Heart left ventricle (tissue), 16 donors: ENCODE measurements around the gene PPP1R3D. TPM values are rescaled to one million over a fixed set of nuclear protein-coding genes. Genes with fewer than 3 reads are reported as not detected.

Source experiments
- ATAC-seq, 4 donors: fragments of 200-7000 bp; cut with Tn5 transposase; one replicate each; pipeline ENCODE4 v1.9.1; 2020 to 2022; ENCODE audit warnings: moderate library complexity in 4 of 4, mild to moderate bottlenecking in 3 of 4, moderate number of reproducible peaks in 1 of 4
- DNase-seq, 5 donors: peaks; one replicate each; pipeline ENCODE4 v3.0.0-alpha.2; 2020
- H3K27ac ChIP-seq, 12 donors: fragments of 200-600 bp; sonication (generic) in 4 of 12; one replicate each; pipeline versions ENCODE4 v1.5.0 to v1.8.0; 2016 to 2022; ENCODE audit warnings: mild to moderate bottlenecking in 2 of 12
- H3K27me3 ChIP-seq, 9 donors: fragments of 200-600 bp; sonication (generic) in 2 of 9; one replicate each; pipeline versions ENCODE4 v1.5.1 to v1.8.0; 2016 to 2022; ENCODE audit warnings: mild to moderate bottlenecking in 3 of 9
- H3K36me3 ChIP-seq, 9 donors: fragments of 200-600 bp; sonication (generic) in 2 of 9; one replicate each; pipeline versions ENCODE4 v1.5.0 to v1.8.0; 2018 to 2022; ENCODE audit warnings: mild to moderate bottlenecking in 2 of 9
- H3K4me1 ChIP-seq, 12 donors: fragments of 200-600 bp; sonication (generic) in 4 of 12; one replicate each; pipeline versions ENCODE4 v1.5.0 to v1.8.0; 2016 to 2022; ENCODE audit warnings: mild to moderate bottlenecking in 3 of 12
- H3K4me3 ChIP-seq, 12 donors: fragments of 200-600 bp; sonication (generic) in 4 of 12; one replicate each; pipeline versions ENCODE4 v1.5.0 to v1.8.0; 2017 to 2022; ENCODE audit warnings: mild to moderate bottlenecking in 9 of 12, moderate library complexity in 4 of 12
- H3K9me3 ChIP-seq, 12 donors: fragments of 200-600 bp; sonication (generic) in 4 of 12; one replicate each; pipeline versions ENCODE4 v1.5.0 to v1.8.0; 2016 to 2022; ENCODE audit warnings: mild to moderate bottlenecking in 1 of 12
- POLR2A ChIP-seq, 2 donors: fragments of 450-650 bp; IDR thresholded peaks; one replicate each; pipeline ENCODE4 v1.6.1; 2017; ENCODE audit warnings: antibody characterized with exemption in 2 of 2, mild to moderate bottlenecking in 2 of 2, moderate library complexity in 2 of 2
- WGBS, 4 donors: extraction: QIAGEN DNeasy Blood & Tissue Kit in 2 of 4; methylation state at CpG; one replicate each; pipeline versions ENCODE4 v1.1.5 to v1.1.7; 2013 to 2018; 5-methylcytosine and 5-hydroxymethylcytosine counted together
- intact Hi-C, 10 donors: fragments of 100-400 bp; cut with DNase I; formaldehyde crosslinking; loops; one replicate each; pipeline versions ENCODE4 v1.11.1 to v1.14.2; 2022
- polyA plus RNA-seq, 2 donors: library from polyadenylated mRNA; stranded (reverse); fragments of 200-250 nt; gene quantifications; one replicate each; pipeline ENCODE4 v1.2.3, GENCODE V29; 2013
- total RNA-seq, 9 donors: library from RNA; depleted of rRNA in 2 of 9; stranded (reverse); fragments of >200 nt in 2 of 9; fragmentation: NEBNext Ultra II Directional in 3 of 9; extraction: Animal tissue kit (Norgen Biotek cat#: 25700) in 3 of 9; gene quantifications; one replicate each; pipeline versions ENCODE4 v1.1.0 to v1.2.4, GENCODE V29; 2016 to 2023
- TF ChIP-seq, protein P1 (sequence below), 12 donors: fragments of 200-600 bp; sonication (generic) in 4 of 12; IDR thresholded peaks; one replicate each; pipeline versions ENCODE4 v1.5.0 to v1.8.0; 2018 to 2022; ENCODE audit warnings: antibody characterized with exemption in 12 of 12, mild to moderate bottlenecking in 5 of 12
- donor health status: ischemic (EF 13 %, LVEDD 7.1; RV severe dilation, severe dysfunction).
- donor health status: healthy with polysubstance abuse.
- donor health status: DM: no; HTN: yes; CAD: no.
- donor health status: DM: no; HTN: no; CAD: no.
- donor health status: ischemic (EF 25% LVEDD 6.9; RV normal size, moderate dysfunction).
- donor health status: ischemic (EF 25% LVEDD 5.7; RV mildly dilated, moderate dysfunction).
- donor health status: healthy.
- donor health status: DM: yes; HTN: yes; CAD: no.
- donor health status: ischemic (EF 35%, LVEDD 5.7; RV mildly dilated, moderate dysfunction).
- donor health status: nonischemic (EF 11% LVEDD 7.7; RV severe dilation, severe dysfunction).
- donor health status: DM: yes; HTN: yes; CAD: no.
- donor health status: PGD.
- donor health status: ischemic (EF 29% LVEDD 5.4; RV normal size, mild dysfunction).
- donor health status: nonischemic (EF 23%, LVEDD 6.1; RV moderate dilation, normal function).

The PPP1R3D gene
- total and polyA plus RNA-seq, 11 donors: 5.6 to 14.7 (median 12.5) TPM

- Histone ChIP-seq H3K27me3 (no peaks in the 10 kb centered on the region), H3K4me3 (peak overlapping the region in 2 of 12 donors; percentile 15 to 90), H3K4me1 (peaks cover 0 to 55% (median 38%) of the 10 kb centered on the region in 12 donors), H3K27ac (peak overlapping the region in 4 of 12 donors; percentile 90 to 99 (median 94)), H3K9me3 (no peaks in the 10 kb centered on the region), H3K36me3 (peaks cover 0 to 5% (median 0%) of the 10 kb centered on the region in 9 donors)
- intact Hi-C loops: loop anchor here in 1 of 10 donors (10.0 kb wide), 1 partner anchor 151 kb away; no protein-coding TSS in a partner anchor
- 78 to 86% (median 83%) methylated on average over 8 of the region's 8 CpGs for WGBS, 4 donors
- ATAC-seq (no peak), DNase-seq (no peak)
- no peak for TF ChIP-seq POLR2A (IDR thresholded peaks at IDR 0.05)
- TF ChIP-seq, protein P1, sequence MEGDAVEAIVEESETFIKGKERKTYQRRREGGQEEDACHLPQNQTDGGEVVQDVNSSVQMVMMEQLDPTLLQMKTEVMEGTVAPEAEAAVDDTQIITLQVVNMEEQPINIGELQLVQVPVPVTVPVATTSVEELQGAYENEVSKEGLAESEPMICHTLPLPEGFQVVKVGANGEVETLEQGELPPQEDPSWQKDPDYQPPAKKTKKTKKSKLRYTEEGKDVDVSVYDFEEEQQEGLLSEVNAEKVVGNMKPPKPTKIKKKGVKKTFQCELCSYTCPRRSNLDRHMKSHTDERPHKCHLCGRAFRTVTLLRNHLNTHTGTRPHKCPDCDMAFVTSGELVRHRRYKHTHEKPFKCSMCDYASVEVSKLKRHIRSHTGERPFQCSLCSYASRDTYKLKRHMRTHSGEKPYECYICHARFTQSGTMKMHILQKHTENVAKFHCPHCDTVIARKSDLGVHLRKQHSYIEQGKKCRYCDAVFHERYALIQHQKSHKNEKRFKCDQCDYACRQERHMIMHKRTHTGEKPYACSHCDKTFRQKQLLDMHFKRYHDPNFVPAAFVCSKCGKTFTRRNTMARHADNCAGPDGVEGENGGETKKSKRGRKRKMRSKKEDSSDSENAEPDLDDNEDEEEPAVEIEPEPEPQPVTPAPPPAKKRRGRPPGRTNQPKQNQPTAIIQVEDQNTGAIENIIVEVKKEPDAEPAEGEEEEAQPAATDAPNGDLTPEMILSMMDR (IDR thresholded peaks at IDR 0.05): no peak
Observed at GRCh38 chr20:59935457-59936185, 4.5 kb downstream of the PPP1R3D start.

- ATAC-seq: peak; percentile 57 to 90 (median 90)
- DNase-seq: peak; percentile 84 to 92 (median 86)
- intact Hi-C loops: loop anchor here in 1 of 10 donors (10.0 kb wide), 1 partner anchor 149 kb away; no protein-coding TSS in a partner anchor
- WGBS, 4 donors: 1 to 3% (median 2%) methylated on average over 31 to 59 of the region's 59 CpGs
- TF ChIP-seq, protein P1 (IDR thresholded peaks at IDR 0.05): peak; percentile 93 to 99 (median 97)
- TF ChIP-seq POLR2A (IDR thresholded peaks at IDR 0.05): peak in 1 of 2 donors; percentile 30
- Histone ChIP-seq H3K27me3 (no peaks in the 10 kb centered on the region), H3K9me3 (no peaks in the 10 kb centered on the region), H3K36me3 (peaks cover 0 to 5% (median 0%) of the 10 kb centered on the region in 9 donors), H3K4me3 (peak overlapping the region; percentile 66 to 87 (median 76)), H3K27ac (peak overlapping the region; percentile 43 to 91 (median 84)), H3K4me1 (peaks cover 0 to 48% (median 34%) of the 10 kb centered on the region in 12 donors)
Observed at GRCh38 chr20:59933849-59934585, 6.1 kb downstream of the PPP1R3D start.

- 18 to 40% (median 29%) methylated on average over 27 to 65 of the region's 65 CpGs for WGBS, 4 donors
- DNase-seq (peak; percentile 69 to 84 (median 74)), ATAC-seq (peak; percentile 41 to 84 (median 78))
- H3K36me3 ChIP-seq: peaks cover 0 to 5% (median 0%) of the 10 kb centered on the region in 9 donors
- intact Hi-C loops: loop anchor here in 1 of 10 donors (10.0 kb wide), 1 partner anchor 149 kb away; no protein-coding TSS in a partner anchor
- peak within 1 kb of the TSS; percentile 43 to 91 (median 84) for H3K27ac ChIP-seq
- peaks cover 0 to 41% (median 28%) of the 10 kb centered on the region in 12 donors for H3K4me1 ChIP-seq
- peak within 1 kb of the TSS; percentile 66 to 87 (median 76) for H3K4me3 ChIP-seq
- no peaks in the 10 kb centered on the region for H3K9me3 ChIP-seq
- H3K27me3 ChIP-seq: no peaks in the 10 kb centered on the region
- TF ChIP-seq POLR2A (IDR thresholded peaks at IDR 0.05): no peak
Observed at GRCh38 chr20:59933296-59933848, 6.7 kb downstream of the PPP1R3D start, which contains the start of gene SYCP2. Gene SYCP2 (minus strand): TSS chr20:59933637. CDS start chr20:59922413, 11,224 bp downstream.

DNA sequence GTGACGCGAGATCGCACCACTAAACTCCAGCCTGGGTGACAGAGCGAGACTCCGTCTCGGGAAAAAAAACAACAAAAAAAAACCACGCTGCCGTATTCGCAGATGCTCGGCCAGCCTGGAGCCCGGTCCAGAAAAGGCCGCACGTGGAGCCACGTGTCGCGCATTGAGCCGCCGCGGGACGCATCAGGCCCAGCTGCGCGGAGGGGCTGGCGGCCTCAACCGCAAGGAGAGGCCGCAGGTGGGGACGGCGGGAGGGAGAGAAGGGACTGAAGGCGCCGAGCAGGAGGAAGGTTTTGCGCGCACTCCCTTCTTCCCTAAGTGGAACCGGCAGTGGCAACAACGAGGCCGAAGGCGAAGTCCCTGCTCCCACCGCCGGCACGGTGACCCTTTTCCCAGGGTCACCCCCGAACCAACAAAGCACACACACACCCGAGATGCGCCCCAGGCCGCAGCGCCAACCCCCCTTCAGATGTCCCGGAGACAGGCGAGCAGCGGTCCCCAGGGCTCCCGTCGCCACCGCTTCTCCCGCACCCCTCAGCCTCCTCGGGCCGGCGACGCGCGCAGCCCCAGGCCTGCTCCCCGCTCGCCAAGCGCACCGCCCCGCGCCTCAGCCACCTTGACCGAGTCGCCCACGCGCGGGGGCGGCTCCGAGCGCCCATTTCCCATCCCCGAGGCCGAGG lies 7.3 kb downstream of the PPP1R3D start:
- Histone ChIP-seq H3K27ac (peak overlapping the region in 2 of 12 donors; percentile 84 to 91), H3K9me3 (no peaks in the 10 kb centered on the region), H3K36me3 (peaks cover 0 to 5% (median 0%) of the 10 kb centered on the region in 9 donors), H3K4me3 (peak overlapping the region in 11 of 12 donors; percentile 66 to 87 (median 75)), H3K27me3 (no peaks in the 10 kb centered on the region), H3K4me1 (peaks cover 0 to 35% (median 22%) of the 10 kb centered on the region in 12 donors)
- 82 to 87% (median 85%) methylated on average over 72 of the region's 72 CpGs for WGBS, 4 donors
- intact Hi-C loops: loop anchor here in 1 of 10 donors (10.0 kb wide), 1 partner anchor 148 kb away; no protein-coding TSS in a partner anchor
- DNase-seq (peak in 2 of 5 donors; percentile 29 to 60), ATAC-seq (peak in 1 of 4 donors; percentile 4)
- no peak for TF ChIP-seq POLR2A (IDR thresholded peaks at IDR 0.05)
- TF ChIP-seq, protein P1 (IDR thresholded peaks at IDR 0.05): no peak
